NCI-H1417 treated with DMSO at 0.1 percent for 48 hours (cell line): ENCODE results near the gene NEO1.

ENCODE experiments used
- DNase-seq: peaks from one replicate; lab custom pipeline; 2025; lab: John Stamatoyannopoulos, UW

The NEO1 gene

DNA sequence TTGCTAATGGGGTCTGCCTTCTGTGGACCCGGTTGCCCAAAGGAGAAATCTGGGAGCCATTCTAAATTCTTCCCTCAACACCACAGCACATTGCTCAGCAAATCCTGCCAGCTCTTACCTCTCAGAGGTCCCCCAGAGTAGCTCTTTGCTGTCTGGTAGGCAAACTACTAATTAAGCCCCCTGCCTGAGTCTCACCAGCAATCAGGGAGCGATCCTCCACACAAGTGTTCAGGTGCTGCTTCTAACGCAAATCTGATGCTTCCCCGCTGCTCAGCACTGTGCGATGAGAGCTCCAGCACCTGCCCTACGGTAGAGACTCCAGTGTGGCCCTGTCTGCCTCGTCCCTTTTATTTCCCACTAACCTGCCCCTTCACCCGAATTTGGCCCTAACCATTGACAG lies 256.0 kb downstream of the NEO1 start:
- DNase-seq = no peak

DNA sequence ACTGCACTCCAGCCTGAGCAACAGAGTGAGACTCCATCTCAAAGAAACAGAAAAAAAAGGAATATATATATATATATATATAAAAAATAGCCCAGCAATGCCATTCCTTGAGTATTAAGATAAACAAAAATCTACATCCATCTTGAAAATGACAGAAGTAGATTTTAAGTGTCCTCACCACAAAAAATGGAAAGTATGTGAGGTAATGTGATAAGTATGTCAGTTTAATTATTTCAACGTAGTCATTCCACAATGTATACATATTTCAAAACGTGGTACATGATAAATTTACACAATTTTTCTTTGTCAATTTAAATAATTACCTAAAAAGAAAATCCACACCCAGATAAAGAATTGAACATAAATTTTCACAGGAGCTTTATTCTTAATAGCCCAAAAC lies 261.6 kb downstream of the NEO1 start:
- DNase-seq = no peak

- no peak for DNase-seq
Observed at GRCh38 chr15:73317651-73318462, 265.6 kb downstream of the NEO1 start.

- DNase-seq = peak; percentile 62
Observed at GRCh38 chr15:73318463-73319351, 266.4 kb downstream of the NEO1 start.

- DNase-seq = no peak
Observed at GRCh38 chr15:73319460-73320245, 267.4 kb downstream of the NEO1 start.

- no peak for DNase-seq
Observed at GRCh38 chr15:73320619-73321180, 268.4 kb downstream of the NEO1 start.

DNA sequence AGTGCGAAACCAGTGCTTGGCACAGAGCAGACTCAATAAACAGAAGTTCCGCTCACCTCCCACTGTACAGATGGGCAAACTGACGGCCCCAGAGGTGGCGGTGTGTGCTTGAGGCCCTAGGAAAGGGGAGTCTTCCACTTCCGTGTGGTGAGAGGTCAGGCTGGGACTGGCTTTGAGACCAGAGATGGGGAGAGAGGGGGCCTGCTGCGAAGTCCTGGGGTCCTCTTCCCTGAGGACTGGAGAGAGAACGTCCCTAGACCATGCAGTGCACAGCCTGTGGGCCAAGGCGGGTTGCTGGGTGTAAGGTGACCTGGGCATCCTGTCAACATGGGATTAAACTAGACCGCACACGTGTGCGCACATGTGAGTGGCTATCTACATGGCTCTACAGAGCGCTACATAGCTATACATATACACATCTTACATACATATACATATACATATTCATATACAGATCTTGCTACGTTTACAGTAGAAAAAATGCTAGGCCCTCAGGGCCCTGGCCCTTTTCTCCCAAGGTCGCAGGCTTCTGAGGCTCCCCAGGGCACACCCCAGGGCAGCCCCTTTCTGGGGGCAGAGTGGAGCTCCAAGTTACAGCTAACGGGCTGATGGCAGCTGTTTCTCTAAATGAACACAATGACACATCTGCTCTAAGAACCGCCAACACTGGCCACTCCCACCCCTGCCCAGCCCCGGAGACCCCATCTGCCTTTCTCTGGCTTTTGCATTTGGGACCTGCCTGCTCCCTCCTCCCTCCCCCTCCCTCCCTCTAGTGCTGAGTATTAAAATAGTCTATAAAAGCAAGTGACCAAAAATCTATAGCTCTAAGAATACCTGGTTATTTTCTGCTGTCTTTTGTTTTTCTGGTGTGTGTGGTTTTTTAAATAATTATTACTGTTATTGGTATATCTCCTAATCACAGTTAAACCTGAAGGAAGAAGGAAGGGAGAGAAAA lies 269.5 kb downstream of the NEO1 start:
- DNase-seq = no peak

- DNase-seq = no peak
Observed at GRCh38 chr15:73322665-73323373, 270.6 kb downstream of the NEO1 start.

- no peak for DNase-seq
Observed at GRCh38 chr15:73323374-73323955, 271.2 kb downstream of the NEO1 start.

DNA sequence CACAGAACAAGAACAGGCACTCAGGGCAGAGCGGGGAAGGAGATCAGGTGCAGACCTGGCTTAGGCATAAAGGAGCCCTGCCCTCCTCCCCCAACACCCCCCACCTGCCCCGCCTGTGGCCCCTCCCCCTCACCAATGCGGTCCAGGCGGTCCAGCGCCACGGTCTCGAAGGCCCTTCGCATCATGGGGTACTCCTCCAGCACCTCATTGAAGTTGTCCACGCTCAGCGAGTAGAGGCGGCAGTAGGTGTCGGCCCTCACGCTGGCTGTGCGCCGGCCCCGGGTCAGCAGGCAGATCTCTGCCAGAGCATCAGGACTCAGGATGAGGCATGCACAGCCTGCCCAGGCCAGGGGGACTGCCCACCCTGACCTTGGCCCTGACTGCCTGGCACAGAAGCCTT lies 271.7 kb downstream of the NEO1 start:
- DNase-seq = no peak

- no peak for DNase-seq
Observed at GRCh38 chr15:73324496-73325170, 272.4 kb downstream of the NEO1 start.

DNA sequence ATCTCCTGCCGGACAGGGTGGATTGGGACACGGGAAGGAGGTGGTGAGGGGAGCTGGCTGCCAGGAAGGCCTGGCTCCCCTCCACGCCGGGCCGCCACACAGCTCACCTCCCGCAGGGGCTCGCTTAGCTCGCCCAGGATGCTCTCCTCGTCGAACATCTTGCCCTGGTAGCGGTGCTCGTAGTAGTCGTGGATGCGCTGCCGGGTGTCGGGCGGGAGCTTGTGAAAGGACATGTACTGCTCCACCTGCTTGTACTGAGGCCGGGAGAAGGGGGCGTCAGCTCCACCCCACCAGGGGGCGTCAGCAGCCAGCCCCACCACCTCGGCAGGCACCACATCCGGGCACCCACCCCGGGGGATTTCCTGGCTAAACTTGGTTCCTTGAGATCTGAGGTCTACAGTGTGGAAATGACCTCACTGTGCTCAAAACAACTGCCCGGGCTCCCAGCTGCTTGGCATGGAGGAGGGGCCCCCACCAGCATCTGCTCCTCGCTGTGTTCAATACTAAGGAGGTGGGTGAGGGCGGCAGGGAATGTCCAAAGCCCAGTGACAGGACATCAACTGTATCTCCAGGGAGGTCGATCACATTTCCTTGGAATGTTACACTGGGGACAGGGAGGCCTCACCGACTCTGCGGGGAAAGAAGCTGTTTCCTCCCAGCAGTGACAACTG lies 273.1 kb downstream of the NEO1 start:
- no peak for DNase-seq

- DNase-seq = no peak
Observed at GRCh38 chr15:73326157-73326556, 273.9 kb downstream of the NEO1 start.

GRCh38 chr15:73328149-73328820 lies 276.0 kb downstream of the NEO1 start:
- no peak for DNase-seq

DNA sequence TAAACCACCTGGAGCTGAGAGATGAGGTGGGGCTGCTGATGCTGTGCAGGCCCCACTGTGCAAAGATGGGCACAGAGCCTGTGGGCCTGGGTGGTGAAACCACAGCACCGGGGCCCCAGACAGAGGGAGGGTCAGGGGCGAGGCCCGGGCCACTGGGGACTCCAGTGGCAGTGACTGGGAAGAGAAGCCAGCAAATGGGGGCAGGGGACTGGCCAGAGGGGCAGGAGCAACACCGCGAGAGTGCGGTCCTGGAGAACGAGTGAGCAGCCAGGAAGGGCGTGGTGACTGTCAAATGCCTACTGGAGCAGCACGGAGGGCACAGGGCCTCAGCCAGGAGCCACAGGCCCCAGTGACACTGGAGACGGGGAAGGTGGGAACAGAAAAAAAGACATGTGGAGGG lies 276.7 kb downstream of the NEO1 start:
- no peak for DNase-seq

DNA sequence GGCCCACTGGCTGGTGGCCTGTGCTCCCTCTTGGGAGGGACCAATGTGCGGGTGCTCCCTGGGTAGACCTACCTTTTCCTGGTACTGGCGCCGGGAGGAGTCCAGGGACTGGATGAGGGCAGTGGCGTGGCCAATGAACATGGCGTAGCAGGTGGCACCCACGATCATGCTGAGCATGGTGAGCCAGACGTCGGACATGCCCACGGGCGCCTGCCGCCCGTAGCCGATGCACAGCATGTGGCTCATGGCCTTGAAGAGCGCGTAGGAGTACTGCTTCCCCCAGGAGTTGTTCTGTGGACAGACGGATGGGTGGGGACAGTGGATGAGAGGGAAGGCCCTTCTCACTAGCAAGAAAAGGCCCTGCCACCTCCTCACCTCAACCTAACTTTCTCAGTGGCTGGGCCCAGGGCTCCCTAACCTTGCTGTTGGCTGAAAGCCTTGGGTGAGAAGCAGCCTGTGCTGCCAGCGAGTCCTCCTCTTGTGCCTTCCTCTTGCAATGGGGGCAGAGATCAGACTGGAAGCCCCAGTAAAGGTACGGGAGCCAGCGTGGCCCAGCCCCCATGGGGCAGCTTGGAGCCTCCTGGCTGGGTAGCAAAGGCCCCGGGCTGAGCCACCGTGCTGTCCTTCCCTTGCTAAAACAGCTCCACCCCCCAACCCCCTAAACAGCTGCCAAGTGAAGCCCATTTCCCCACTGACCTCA lies 277.4 kb downstream of the NEO1 start:
- DNase-seq = no peak
